ENCODE measurements around the gene SH3GL1.

SH3GL1 gene

DNA sequence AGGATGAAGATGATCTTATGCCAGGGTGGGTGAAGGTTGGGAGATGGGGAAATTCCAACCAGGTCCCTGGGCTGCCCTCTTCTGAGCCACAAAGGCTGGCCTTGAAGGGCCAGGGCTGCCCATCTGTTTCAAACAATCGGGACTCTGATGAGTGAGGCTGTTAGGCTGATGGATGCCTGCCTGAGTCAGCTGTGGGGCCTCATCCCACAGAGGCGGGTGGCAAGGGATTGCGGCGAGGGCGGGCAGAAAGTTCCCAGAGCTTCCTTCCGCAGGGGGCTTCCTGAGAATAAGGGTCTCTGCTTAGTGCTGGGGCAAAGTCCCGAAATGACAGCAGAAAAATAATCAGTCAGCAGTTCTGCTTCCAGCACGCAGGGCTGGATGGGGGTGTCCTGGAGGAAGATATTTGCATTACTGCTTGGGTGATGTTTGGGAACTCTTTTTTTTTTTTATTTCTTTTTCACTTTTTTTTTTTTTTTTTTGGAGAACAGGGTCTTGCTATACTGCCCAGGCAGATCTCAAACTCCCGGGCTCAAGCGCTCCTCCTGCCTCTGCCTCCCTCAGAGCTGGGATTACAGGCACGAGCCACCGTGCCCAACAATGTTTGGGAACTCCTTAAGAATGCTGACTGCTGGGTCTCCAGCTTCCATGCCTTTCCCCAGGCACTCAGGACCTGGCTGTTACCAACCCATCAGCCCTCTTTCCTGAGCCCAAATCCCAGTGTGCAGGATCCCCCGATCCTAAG is 14.1 kb downstream of the SH3GL1 start:
- peaks cover 27 to 33% of the 10 kb centered on the region in 2 donors for H3K4me1 Mint-ChIP-seq (ENCODE audit: low read depth in 2 of 2)

GRCh38 chr19:4385291-4386040 is 14.9 kb downstream of the SH3GL1 start:
- H3K27me3 Mint-ChIP-seq, result no peaks in the 10 kb centered on the region
- no peak overlapping the region for H3K4me3 Mint-ChIP-seq
- DNase-seq (no peak), ATAC-seq (replicated peaks) (no peak)
- no peaks in the 10 kb centered on the region for H3K9me3 Mint-ChIP-seq
- H3K27ac Mint-ChIP-seq, result peak overlapping the region in 1 of 2 donors; percentile 51
- peaks cover 38% of the 10 kb centered on the region for H3K36me3 Mint-ChIP-seq (ENCODE audit: insufficient read depth)
- H3K4me1 Mint-ChIP-seq (ENCODE audit: low read depth in 2 of 2), result peaks cover 29 to 35% of the 10 kb centered on the region in 2 donors

More for the DNA sequence above, 14.1 kb downstream of the SH3GL1 start:
- ATAC-seq (replicated peaks) (no peak), DNase-seq (no peak)
- no peaks in the 10 kb centered on the region for H3K27me3 Mint-ChIP-seq
- H3K27ac Mint-ChIP-seq, result peak overlapping the region in 1 of 2 donors; percentile 51
- no peak overlapping the region for H3K4me3 Mint-ChIP-seq
- H3K36me3 Mint-ChIP-seq (ENCODE audit: insufficient read depth), result peaks cover 40% of the 10 kb centered on the region
- H3K9me3 Mint-ChIP-seq, result no peaks in the 10 kb centered on the region

- peak; percentile 82 for ATAC-seq (replicated peaks)
- H3K36me3 Mint-ChIP-seq (ENCODE audit: insufficient read depth), result peaks cover 34% of the 10 kb centered on the region
- H3K9me3 Mint-ChIP-seq, result no peaks in the 10 kb centered on the region
- DNase-seq, result peak; percentile 40 to 50 (median 43)
- H3K4me1 Mint-ChIP-seq (ENCODE audit: low read depth in 2 of 2), result peaks cover 39 to 41% of the 10 kb centered on the region in 2 donors
- H3K27me3 Mint-ChIP-seq, result no peaks in the 10 kb centered on the region
- H3K27ac Mint-ChIP-seq, result peak overlapping the region; percentile 92 to 96
- H3K4me3 Mint-ChIP-seq, result peak overlapping the region; percentile 82 to 84
Measured at GRCh38 chr19:4380254-4380727, 20.1 kb downstream of the SH3GL1 start.

GRCh38 chr19:4379383-4380253 is 20.7 kb downstream of the SH3GL1 start:
- Mint-ChIP-seq H3K9me3 (no peaks in the 10 kb centered on the region), H3K4me1 (ENCODE audit: low read depth in 2 of 2) (peaks cover 39 to 41% of the 10 kb centered on the region in 2 donors), H3K27me3 (no peaks in the 10 kb centered on the region), H3K36me3 (ENCODE audit: insufficient read depth) (peaks cover 28% of the 10 kb centered on the region), H3K27ac (peak overlapping the region; percentile 92 to 96), H3K4me3 (peak overlapping the region; percentile 82 to 84)
- DNase-seq, result no peak
- ATAC-seq (replicated peaks), result peak; percentile 52

- Mint-ChIP-seq H3K27me3 (no peaks in the 10 kb centered on the region), H3K9me3 (no peaks in the 10 kb centered on the region), H3K36me3 (ENCODE audit: insufficient read depth) (peaks cover 28% of the 10 kb centered on the region), H3K27ac (peak overlapping the region; percentile 92 to 96), H3K4me1 (ENCODE audit: low read depth in 2 of 2) (peaks cover 40 to 44% of the 10 kb centered on the region in 2 donors), H3K4me3 (peak overlapping the region; percentile 82 to 84)
- no peak for DNase-seq
- ATAC-seq (replicated peaks), result no peak
Measured at GRCh38 chr19:4378886-4379285, 21.5 kb downstream of the SH3GL1 start.

GRCh38 chr19:4376991-4377781 is 23.2 kb downstream of the SH3GL1 start:
- DNase-seq (no peak), ATAC-seq (replicated peaks) (no peak)
- peaks cover 33% of the 10 kb centered on the region for H3K36me3 Mint-ChIP-seq (ENCODE audit: insufficient read depth)
- H3K27me3 Mint-ChIP-seq, result no peaks in the 10 kb centered on the region
- peak overlapping the region in 1 of 2 donors; percentile 5 for H3K4me3 Mint-ChIP-seq
- H3K4me1 Mint-ChIP-seq (ENCODE audit: low read depth in 2 of 2), result peaks cover 45 to 46% of the 10 kb centered on the region in 2 donors
- H3K9me3 Mint-ChIP-seq, result no peaks in the 10 kb centered on the region
- H3K27ac Mint-ChIP-seq, result peak overlapping the region; percentile 35 to 60

GRCh38 chr19:4376671-4376990 is 23.7 kb downstream of the SH3GL1 start:
- Mint-ChIP-seq H3K27me3 (no peaks in the 10 kb centered on the region), H3K9me3 (no peaks in the 10 kb centered on the region), H3K4me3 (no peak overlapping the region), H3K4me1 (ENCODE audit: low read depth in 2 of 2) (peaks cover 42 to 47% of the 10 kb centered on the region in 2 donors), H3K27ac (peak overlapping the region; percentile 35 to 60), H3K36me3 (ENCODE audit: insufficient read depth) (peaks cover 31% of the 10 kb centered on the region)
- DNase-seq (no peak), ATAC-seq (replicated peaks) (no peak)

DNA sequence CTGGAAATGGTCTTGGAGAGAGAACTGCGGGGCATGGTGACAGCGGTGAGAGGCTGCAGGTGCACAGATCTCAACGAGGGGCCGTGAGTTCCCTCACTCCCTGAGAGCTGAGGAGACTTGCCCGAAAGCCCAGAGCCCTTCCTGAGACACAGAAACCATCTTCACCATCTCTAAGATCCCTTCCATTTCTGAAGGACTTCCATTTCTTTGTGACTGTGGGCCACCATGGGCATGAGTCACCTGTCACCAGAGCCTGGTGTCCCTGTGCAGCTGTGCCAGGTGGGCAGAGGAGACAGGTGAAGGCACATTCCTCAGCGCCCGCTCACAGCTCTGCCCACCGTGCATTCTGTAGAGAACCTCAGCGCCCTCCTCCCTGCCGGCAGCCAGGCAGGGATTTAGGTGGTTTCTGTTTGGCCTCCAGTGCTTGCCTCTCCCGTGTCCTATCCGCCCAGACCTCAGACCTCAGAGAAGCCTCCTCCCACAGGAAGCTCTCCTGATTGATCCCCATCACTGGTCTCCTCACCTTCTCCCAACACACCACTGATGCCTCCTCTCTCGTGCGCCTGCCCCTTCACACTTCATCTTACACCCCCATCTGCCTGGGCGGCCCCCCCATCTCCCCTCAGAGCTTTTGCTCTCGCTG is 24.2 kb downstream of the SH3GL1 start:
- no peaks in the 10 kb centered on the region for H3K9me3 Mint-ChIP-seq
- H3K4me3 Mint-ChIP-seq, result peak overlapping the region in 1 of 2 donors; percentile 6
- no peak for ATAC-seq (replicated peaks)
- no peak for DNase-seq
- H3K4me1 Mint-ChIP-seq (ENCODE audit: low read depth in 2 of 2), result peaks cover 38 to 43% of the 10 kb centered on the region in 2 donors
- no peaks in the 10 kb centered on the region for H3K27me3 Mint-ChIP-seq
- peaks cover 27% of the 10 kb centered on the region for H3K36me3 Mint-ChIP-seq (ENCODE audit: insufficient read depth)
- H3K27ac Mint-ChIP-seq, result peak overlapping the region; percentile 51 to 60

GRCh38 chr19:4375164-4376027 is 25.0 kb downstream of the SH3GL1 start:
- ATAC-seq (replicated peaks) (no peak), DNase-seq (no peak)
- Mint-ChIP-seq H3K4me1 (ENCODE audit: low read depth in 2 of 2) (peaks cover 35 to 44% of the 10 kb centered on the region in 2 donors), H3K4me3 (peak overlapping the region in 1 of 2 donors; percentile 6), H3K27ac (peak overlapping the region; percentile 46 to 51), H3K27me3 (no peaks in the 10 kb centered on the region), H3K9me3 (no peaks in the 10 kb centered on the region), H3K36me3 (ENCODE audit: insufficient read depth) (peaks cover 29% of the 10 kb centered on the region)

DNA sequence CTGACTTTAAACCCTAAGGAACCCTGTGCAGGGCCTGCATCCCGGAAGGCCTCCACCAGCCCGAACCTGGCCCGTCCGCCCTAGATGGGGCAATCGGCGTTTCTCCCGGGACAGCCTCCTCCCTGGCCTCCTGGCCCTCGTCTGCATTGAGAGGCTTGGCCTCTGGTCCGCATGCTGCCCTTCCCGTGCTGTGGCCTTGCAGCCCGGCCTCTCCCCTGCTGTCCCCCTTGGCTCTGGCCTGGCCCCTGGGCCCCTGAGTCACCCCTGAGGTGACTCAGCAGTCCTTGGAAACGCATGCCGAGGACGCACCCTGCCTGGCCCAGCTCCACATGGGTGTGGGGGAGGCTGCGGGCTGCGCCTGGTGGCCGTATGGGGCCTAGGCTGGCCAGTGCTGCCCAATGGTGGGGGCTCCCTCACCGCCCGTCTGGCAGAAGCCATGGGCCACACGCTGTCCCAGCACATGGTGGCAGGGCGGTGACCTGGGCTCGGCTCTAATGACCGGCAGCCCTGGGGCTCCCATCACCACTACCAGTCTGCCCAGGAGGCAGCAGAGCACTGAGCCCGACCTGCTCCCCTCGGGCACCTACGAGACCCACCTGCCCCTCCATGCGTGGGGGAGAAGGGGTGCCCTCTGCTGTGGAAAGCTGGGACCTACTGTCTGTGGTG is 25.7 kb downstream of the SH3GL1 start:
- Mint-ChIP-seq H3K4me1 (ENCODE audit: low read depth in 2 of 2) (peaks cover 30 to 40% of the 10 kb centered on the region in 2 donors), H3K9me3 (no peaks in the 10 kb centered on the region), H3K36me3 (ENCODE audit: insufficient read depth) (peaks cover 29% of the 10 kb centered on the region), H3K4me3 (no peak overlapping the region), H3K27ac (no peak overlapping the region), H3K27me3 (no peaks in the 10 kb centered on the region)
- DNase-seq (no peak), ATAC-seq (replicated peaks) (no peak)

Measured in effector memory CD8-positive, alpha-beta T cell (primary cell).